Panc1 (cell line): ENCODE results near the gene ARID2.

ENCODE experiments used
- POLR2AphosphoS5 ChIP-seq: IDR thresholded peaks from 2 replicates; pipeline ENCODE4 v1.6.1; 2012; ENCODE audit warnings: mild to moderate bottlenecking, low read depth, low read length, moderate library complexity
- SIN3A ChIP-seq: IDR thresholded peaks from 2 replicates; pipeline ENCODE4 v1.6.1; 2012; ENCODE audit warnings: low read depth, mild to moderate bottlenecking, low read length, moderate library complexity, borderline replicate concordance; ENCODE audit not compliant: insufficient read depth
- TF ChIP-seq, protein P1 (sequence below): fragments of 450-650 bp; IDR thresholded peaks from 2 replicates; pipeline ENCODE4 v1.5.1; 2017; ENCODE audit warnings: mild to moderate bottlenecking
- TF ChIP-seq, protein P2 (sequence below), 2 experiments: IDR thresholded peaks; 2 replicates each; pipeline ENCODE4 v1.6.1; 2011 to 2012; ENCODE audit warnings: low read depth in 2 of 2, control low read depth in 1 of 2, low read length in 1 of 2, mild to moderate bottlenecking in 1 of 2, moderate library complexity in 1 of 2; ENCODE audit not compliant: insufficient read depth in 1 of 2

DNA sequence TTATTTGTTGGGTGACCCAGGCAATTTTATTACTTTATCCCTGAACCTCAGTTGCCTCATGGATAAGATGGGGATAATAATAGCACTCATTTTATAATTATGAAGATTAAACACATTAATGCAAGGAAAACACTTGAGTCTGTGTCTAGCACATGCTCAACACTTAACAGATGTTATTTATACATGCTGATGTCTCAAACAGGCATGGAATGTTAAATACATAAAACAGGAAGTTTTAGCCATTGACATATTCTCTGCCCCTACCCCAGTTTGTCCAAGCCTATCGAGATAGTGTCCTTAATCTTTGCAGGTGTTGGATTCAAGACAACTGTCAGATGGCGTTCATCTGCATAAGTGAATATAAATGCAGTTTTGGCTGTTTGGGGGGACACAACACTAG is 151.0 kb downstream of the ARID2 start:
- no peak for TF ChIP-seq POLR2AphosphoS5
- TF ChIP-seq, protein P1, sequence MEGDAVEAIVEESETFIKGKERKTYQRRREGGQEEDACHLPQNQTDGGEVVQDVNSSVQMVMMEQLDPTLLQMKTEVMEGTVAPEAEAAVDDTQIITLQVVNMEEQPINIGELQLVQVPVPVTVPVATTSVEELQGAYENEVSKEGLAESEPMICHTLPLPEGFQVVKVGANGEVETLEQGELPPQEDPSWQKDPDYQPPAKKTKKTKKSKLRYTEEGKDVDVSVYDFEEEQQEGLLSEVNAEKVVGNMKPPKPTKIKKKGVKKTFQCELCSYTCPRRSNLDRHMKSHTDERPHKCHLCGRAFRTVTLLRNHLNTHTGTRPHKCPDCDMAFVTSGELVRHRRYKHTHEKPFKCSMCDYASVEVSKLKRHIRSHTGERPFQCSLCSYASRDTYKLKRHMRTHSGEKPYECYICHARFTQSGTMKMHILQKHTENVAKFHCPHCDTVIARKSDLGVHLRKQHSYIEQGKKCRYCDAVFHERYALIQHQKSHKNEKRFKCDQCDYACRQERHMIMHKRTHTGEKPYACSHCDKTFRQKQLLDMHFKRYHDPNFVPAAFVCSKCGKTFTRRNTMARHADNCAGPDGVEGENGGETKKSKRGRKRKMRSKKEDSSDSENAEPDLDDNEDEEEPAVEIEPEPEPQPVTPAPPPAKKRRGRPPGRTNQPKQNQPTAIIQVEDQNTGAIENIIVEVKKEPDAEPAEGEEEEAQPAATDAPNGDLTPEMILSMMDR: no peak
- TF ChIP-seq SIN3A: no peak
- TF ChIP-seq, protein P2, sequence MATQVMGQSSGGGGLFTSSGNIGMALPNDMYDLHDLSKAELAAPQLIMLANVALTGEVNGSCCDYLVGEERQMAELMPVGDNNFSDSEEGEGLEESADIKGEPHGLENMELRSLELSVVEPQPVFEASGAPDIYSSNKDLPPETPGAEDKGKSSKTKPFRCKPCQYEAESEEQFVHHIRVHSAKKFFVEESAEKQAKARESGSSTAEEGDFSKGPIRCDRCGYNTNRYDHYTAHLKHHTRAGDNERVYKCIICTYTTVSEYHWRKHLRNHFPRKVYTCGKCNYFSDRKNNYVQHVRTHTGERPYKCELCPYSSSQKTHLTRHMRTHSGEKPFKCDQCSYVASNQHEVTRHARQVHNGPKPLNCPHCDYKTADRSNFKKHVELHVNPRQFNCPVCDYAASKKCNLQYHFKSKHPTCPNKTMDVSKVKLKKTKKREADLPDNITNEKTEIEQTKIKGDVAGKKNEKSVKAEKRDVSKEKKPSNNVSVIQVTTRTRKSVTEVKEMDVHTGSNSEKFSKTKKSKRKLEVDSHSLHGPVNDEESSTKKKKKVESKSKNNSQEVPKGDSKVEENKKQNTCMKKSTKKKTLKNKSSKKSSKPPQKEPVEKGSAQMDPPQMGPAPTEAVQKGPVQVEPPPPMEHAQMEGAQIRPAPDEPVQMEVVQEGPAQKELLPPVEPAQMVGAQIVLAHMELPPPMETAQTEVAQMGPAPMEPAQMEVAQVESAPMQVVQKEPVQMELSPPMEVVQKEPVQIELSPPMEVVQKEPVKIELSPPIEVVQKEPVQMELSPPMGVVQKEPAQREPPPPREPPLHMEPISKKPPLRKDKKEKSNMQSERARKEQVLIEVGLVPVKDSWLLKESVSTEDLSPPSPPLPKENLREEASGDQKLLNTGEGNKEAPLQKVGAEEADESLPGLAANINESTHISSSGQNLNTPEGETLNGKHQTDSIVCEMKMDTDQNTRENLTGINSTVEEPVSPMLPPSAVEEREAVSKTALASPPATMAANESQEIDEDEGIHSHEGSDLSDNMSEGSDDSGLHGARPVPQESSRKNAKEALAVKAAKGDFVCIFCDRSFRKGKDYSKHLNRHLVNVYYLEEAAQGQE (IDR thresholded peaks at IDR 0.05; ENCODE audit: insufficient read depth in 1 of 2, low read depth in 2 of 2, low read length in 1 of 2): no peak
